ENCODE results near the gene AMPD1. TPM values are rescaled to one million over a fixed set of nuclear protein-coding genes. Genes with fewer than 3 reads are reported as not detected.

Gene AMPD1
- polyA plus RNA-seq, 4 donors, result 0.19 to 8.4 (median 0.24) TPM; not detected in 1

DNA sequence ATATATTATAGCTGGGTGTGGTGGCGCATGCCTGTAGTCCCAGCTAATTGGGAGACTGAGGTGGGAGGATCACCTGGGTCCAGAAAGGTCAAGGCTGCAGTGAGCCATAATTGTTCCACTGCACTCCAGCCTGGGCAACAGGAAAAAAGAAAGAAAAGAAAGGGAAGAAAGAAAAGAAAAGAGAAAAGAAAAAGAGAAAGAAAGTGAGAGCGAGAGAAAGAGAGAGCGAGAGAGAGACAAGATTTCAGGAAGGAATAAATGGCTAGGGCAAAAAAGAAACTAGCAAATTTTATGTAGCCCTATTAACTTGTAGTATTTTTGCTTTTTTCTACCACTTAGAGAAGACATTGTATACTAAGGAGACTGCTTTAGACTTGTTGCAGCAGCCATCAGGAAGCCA, 15.0 kb upstream of the AMPD1 start:
- H3K9me3 ChIP-seq (ENCODE audit: control insufficient read depth in 2 of 2, insufficient read depth in 1 of 2, low read depth in 1 of 2, low read length in 1 of 2), result no peaks in the 10 kb centered on the region
- H3K4me3 ChIP-seq (ENCODE audit: low read depth in 1 of 3, low read length in 3 of 3), result no peak overlapping the region
- no peak overlapping the region for H3K27ac ChIP-seq (ENCODE audit: low read depth in 1 of 3, low read length in 2 of 3)
- H3K36me3 ChIP-seq (ENCODE audit: control insufficient read depth in 3 of 3, insufficient read depth in 2 of 3, low read depth in 1 of 3, low read length in 3 of 3), result peaks cover 13 to 20% (median 19%) of the 10 kb centered on the region in 3 donors
- peaks cover 0 to 12% (median 3%) of the 10 kb centered on the region in 3 donors for H3K4me1 ChIP-seq (ENCODE audit: control insufficient read depth in 3 of 3, insufficient read depth in 2 of 3, low read depth in 1 of 3, low read length in 2 of 3)
- no peaks in the 10 kb centered on the region for H3K27me3 ChIP-seq (ENCODE audit: control insufficient read depth in 3 of 3, insufficient read depth in 3 of 3, low read length in 3 of 3)
- FAIRE-seq (no peak), DNase-seq (no peak)
- 96 to 97% (median 96%) methylated on average over 3 of the region's 3 CpGs for WGBS, 3 donors

DNA sequence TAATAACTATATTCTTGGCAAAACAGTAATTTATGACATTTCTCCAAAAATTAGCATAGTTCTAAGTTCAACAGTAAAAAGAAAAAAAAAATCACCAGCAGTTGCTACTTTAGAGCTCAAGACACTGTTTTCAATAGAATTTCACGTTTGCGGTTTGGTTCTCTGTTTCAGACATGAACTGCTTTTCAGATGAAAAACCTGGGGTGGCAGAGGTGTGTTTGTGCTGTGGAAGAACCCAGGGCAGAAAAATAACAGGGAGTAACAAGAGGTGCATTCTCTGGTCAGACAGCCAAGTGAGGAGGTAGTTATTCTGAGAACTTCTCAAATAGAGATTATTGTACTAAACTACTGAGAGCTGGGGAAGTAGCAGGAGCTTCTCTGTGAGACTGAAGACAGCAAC, 12.3 kb upstream of the AMPD1 start:
- H3K36me3 ChIP-seq (ENCODE audit: control insufficient read depth in 3 of 3, insufficient read depth in 2 of 3, low read depth in 1 of 3, low read length in 3 of 3), result peaks cover 11 to 19% (median 14%) of the 10 kb centered on the region in 3 donors
- no peak for FAIRE-seq

DNA sequence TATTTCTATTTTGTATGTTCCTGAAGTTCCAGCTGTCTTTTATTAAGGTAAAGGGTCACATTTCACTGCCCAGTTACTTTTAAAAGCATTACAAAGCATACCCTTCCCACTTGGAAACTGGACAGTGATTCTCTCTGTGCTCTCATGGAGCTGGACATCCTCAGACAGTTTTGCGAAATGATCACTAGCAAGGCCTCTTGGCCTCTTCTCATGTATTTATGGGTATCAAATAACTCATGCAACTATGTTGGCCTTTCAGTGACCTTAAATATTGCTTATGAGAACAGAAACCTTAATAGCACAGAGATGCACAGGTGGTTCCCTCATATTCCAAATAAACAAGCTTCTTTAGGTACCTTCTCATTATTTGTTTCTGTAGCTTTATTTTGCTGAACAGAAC, 7.9 kb upstream of the AMPD1 start:
- Histone ChIP-seq H3K27me3 (ENCODE audit: control insufficient read depth in 3 of 3, insufficient read depth in 3 of 3, low read length in 3 of 3) (no peaks in the 10 kb centered on the region), H3K27ac (ENCODE audit: low read depth in 1 of 3, low read length in 2 of 3) (no peak overlapping the region), H3K4me1 (ENCODE audit: control insufficient read depth in 3 of 3, insufficient read depth in 2 of 3, low read depth in 1 of 3, low read length in 2 of 3) (no peaks in the 10 kb centered on the region), H3K9me3 (ENCODE audit: control insufficient read depth in 2 of 2, insufficient read depth in 1 of 2, low read depth in 1 of 2, low read length in 1 of 2) (no peaks in the 10 kb centered on the region), H3K4me3 (ENCODE audit: low read depth in 1 of 3, low read length in 3 of 3) (no peak overlapping the region), H3K36me3 (ENCODE audit: control insufficient read depth in 3 of 3, insufficient read depth in 2 of 3, low read depth in 1 of 3, low read length in 3 of 3) (peaks cover 0 to 8% (median 2%) of the 10 kb centered on the region in 3 donors)
- no peak for DNase-seq
- no peak for FAIRE-seq
- WGBS, 3 donors, result 91 to 96% (median 94%) methylated on average over 1 of the region's 1 CpG

More for the DNA sequence above, 12.3 kb upstream of the AMPD1 start:
- no peak overlapping the region for H3K27ac ChIP-seq (ENCODE audit: low read depth in 1 of 3, low read length in 2 of 3)
- no peak for DNase-seq
- no peaks in the 10 kb centered on the region for H3K9me3 ChIP-seq (ENCODE audit: control insufficient read depth in 2 of 2, insufficient read depth in 1 of 2, low read depth in 1 of 2, low read length in 1 of 2)
- H3K27me3 ChIP-seq (ENCODE audit: control insufficient read depth in 3 of 3, insufficient read depth in 3 of 3, low read length in 3 of 3), result no peaks in the 10 kb centered on the region
- no peak overlapping the region for H3K4me3 ChIP-seq (ENCODE audit: low read depth in 1 of 3, low read length in 3 of 3)
- 89 to 90% (median 89%) methylated on average over 2 of the region's 2 CpGs for WGBS, 3 donors
- H3K4me1 ChIP-seq (ENCODE audit: control insufficient read depth in 3 of 3, insufficient read depth in 2 of 3, low read depth in 1 of 3, low read length in 2 of 3), result peaks cover 0 to 3% (median 0%) of the 10 kb centered on the region in 3 donors

GRCh38 chr1:114702737-114703136, 7.4 kb upstream of the AMPD1 start:
- H3K9me3 ChIP-seq (ENCODE audit: control insufficient read depth in 2 of 2, insufficient read depth in 1 of 2, low read depth in 1 of 2, low read length in 1 of 2), result no peaks in the 10 kb centered on the region
- H3K27ac ChIP-seq (ENCODE audit: low read depth in 1 of 3, low read length in 2 of 3), result no peak overlapping the region
- no peaks in the 10 kb centered on the region for H3K27me3 ChIP-seq (ENCODE audit: control insufficient read depth in 3 of 3, insufficient read depth in 3 of 3, low read length in 3 of 3)
- 89 to 100% (median 96%) methylated on average over 5 of the region's 5 CpGs for WGBS, 3 donors
- peaks cover 0 to 6% (median 2%) of the 10 kb centered on the region in 3 donors for H3K36me3 ChIP-seq (ENCODE audit: control insufficient read depth in 3 of 3, insufficient read depth in 2 of 3, low read depth in 1 of 3, low read length in 3 of 3)
- DNase-seq (no peak), FAIRE-seq (no peak)
- no peaks in the 10 kb centered on the region for H3K4me1 ChIP-seq (ENCODE audit: control insufficient read depth in 3 of 3, insufficient read depth in 2 of 3, low read depth in 1 of 3, low read length in 2 of 3)
- no peak overlapping the region for H3K4me3 ChIP-seq (ENCODE audit: low read depth in 1 of 3, low read length in 3 of 3)

DNA sequence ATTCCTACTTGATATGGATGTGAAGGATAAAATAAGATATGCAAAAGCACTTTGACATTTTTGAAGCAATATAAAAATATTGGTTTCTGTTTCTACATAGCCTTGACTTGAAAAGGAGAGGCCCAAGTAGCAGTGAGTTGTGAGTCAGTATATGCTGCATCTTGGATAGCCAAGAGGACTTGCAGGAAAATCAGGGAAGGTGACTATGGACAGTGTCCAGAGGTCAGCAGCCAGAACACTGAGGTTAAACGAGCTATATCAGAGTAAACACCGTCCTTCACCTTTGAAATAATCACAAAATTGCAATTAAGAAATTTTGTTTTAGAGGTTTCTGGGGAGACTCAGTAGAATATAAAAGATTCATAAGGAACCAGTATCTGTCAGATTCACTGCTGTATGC, 6.6 kb upstream of the AMPD1 start:
- Histone ChIP-seq H3K4me3 (ENCODE audit: low read depth in 1 of 3, low read length in 3 of 3) (no peak overlapping the region), H3K4me1 (ENCODE audit: control insufficient read depth in 3 of 3, insufficient read depth in 2 of 3, low read depth in 1 of 3, low read length in 2 of 3) (no peaks in the 10 kb centered on the region), H3K27me3 (ENCODE audit: control insufficient read depth in 3 of 3, insufficient read depth in 3 of 3, low read length in 3 of 3) (no peaks in the 10 kb centered on the region), H3K27ac (ENCODE audit: low read depth in 1 of 3, low read length in 2 of 3) (no peak overlapping the region), H3K9me3 (ENCODE audit: control insufficient read depth in 2 of 2, insufficient read depth in 1 of 2, low read depth in 1 of 2, low read length in 1 of 2) (no peaks in the 10 kb centered on the region), H3K36me3 (ENCODE audit: control insufficient read depth in 3 of 3, insufficient read depth in 2 of 3, low read depth in 1 of 3, low read length in 3 of 3) (peaks cover 0 to 4% (median 0%) of the 10 kb centered on the region in 3 donors)
- DNase-seq (no peak), FAIRE-seq (no peak)
- 36 to 65% (median 46%) methylated on average over 2 of the region's 2 CpGs for WGBS, 3 donors

DNA sequence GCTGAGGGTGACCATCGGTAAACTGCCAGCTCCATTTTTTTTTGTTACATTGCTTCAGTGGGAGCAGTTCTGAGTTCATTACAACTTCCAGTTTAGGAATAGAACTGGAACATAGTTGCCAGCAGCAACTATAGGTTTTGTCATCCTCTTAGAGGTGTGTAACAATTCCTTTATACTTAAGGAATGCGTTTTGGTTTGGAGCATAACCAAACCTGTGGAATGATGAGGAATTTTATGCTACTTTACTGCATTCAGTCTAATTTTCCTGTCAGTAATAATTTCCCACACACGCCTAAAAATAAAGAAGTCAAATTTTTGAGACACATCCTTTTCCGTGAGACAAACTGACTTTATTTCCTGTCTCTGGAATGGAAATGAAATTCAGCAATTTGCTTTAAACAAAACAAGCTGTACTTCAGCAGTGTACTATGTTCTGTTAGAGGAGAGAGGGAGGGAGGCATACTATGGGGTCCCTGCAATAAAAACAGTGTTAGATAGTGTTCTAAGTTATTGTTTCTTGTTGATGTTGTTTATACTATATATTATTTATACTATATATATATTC, 4.8 kb upstream of the AMPD1 start:
- Histone ChIP-seq H3K4me1 (ENCODE audit: control insufficient read depth in 3 of 3, insufficient read depth in 2 of 3, low read depth in 1 of 3, low read length in 2 of 3) (no peaks in the 10 kb centered on the region), H3K9me3 (ENCODE audit: control insufficient read depth in 2 of 2, insufficient read depth in 1 of 2, low read depth in 1 of 2, low read length in 1 of 2) (no peaks in the 10 kb centered on the region), H3K27ac (ENCODE audit: low read depth in 1 of 3, low read length in 2 of 3) (no peak overlapping the region), H3K27me3 (ENCODE audit: control insufficient read depth in 3 of 3, insufficient read depth in 3 of 3, low read length in 3 of 3) (no peaks in the 10 kb centered on the region), H3K4me3 (ENCODE audit: low read depth in 1 of 3, low read length in 3 of 3) (no peak overlapping the region), H3K36me3 (ENCODE audit: control insufficient read depth in 3 of 3, insufficient read depth in 2 of 3, low read depth in 1 of 3, low read length in 3 of 3) (no peaks in the 10 kb centered on the region)
- 57 to 77% (median 74%) methylated on average over 4 of the region's 4 CpGs for WGBS, 3 donors
- DNase-seq (no peak), FAIRE-seq (no peak)

DNA sequence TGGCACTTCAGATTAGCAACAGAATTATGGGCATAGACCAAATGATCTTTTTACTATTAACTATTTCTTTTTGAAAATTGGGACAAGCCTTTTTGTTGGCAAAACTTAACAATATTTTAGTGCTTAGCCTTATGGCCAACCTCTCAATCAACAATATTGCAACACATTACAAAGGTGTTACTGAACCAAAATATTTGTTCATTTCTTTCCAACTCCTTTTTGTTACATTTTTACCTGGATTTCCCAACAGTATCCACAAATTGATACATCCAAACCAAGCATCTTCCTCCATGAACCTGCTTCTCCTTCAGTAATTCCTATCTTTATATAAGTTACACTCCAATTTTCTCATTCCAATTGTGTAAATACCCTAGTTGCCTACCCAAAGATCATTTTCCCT, 1.5 kb upstream of the AMPD1 start:
- H3K4me1 ChIP-seq (ENCODE audit: control insufficient read depth in 3 of 3, insufficient read depth in 2 of 3, low read depth in 1 of 3, low read length in 2 of 3), result no peaks in the 10 kb centered on the region
- FAIRE-seq (no peak), DNase-seq (no peak)

GRCh38 chr1:114694540-114695310, 621 bp downstream of the AMPD1 start:
- 80 to 83% (median 81%) methylated on average over 9 of the region's 9 CpGs for WGBS, 3 donors
- Histone ChIP-seq H3K27ac (ENCODE audit: low read depth in 1 of 3, low read length in 2 of 3) (no peak overlapping the region), H3K4me3 (ENCODE audit: low read depth in 1 of 3, low read length in 3 of 3) (no peak overlapping the region), H3K9me3 (ENCODE audit: control insufficient read depth in 2 of 2, insufficient read depth in 1 of 2, low read depth in 1 of 2, low read length in 1 of 2) (no peaks in the 10 kb centered on the region), H3K4me1 (ENCODE audit: control insufficient read depth in 3 of 3, insufficient read depth in 2 of 3, low read depth in 1 of 3, low read length in 2 of 3) (no peaks in the 10 kb centered on the region), H3K36me3 (ENCODE audit: control insufficient read depth in 3 of 3, insufficient read depth in 2 of 3, low read depth in 1 of 3, low read length in 3 of 3) (no peaks in the 10 kb centered on the region), H3K27me3 (ENCODE audit: control insufficient read depth in 3 of 3, insufficient read depth in 3 of 3, low read length in 3 of 3) (no peaks in the 10 kb centered on the region)
- no peak for DNase-seq
- FAIRE-seq, result no peak

More for the DNA sequence above, 1.5 kb upstream of the AMPD1 start:
- H3K9me3 ChIP-seq (ENCODE audit: control insufficient read depth in 2 of 2, insufficient read depth in 1 of 2, low read depth in 1 of 2, low read length in 1 of 2), result no peaks in the 10 kb centered on the region
- H3K27ac ChIP-seq (ENCODE audit: low read depth in 1 of 3, low read length in 2 of 3), result no peak overlapping the region
- no peaks in the 10 kb centered on the region for H3K36me3 ChIP-seq (ENCODE audit: control insufficient read depth in 3 of 3, insufficient read depth in 2 of 3, low read depth in 1 of 3, low read length in 3 of 3)
- no peak overlapping the region for H3K4me3 ChIP-seq (ENCODE audit: low read depth in 1 of 3, low read length in 3 of 3)
- H3K27me3 ChIP-seq (ENCODE audit: control insufficient read depth in 3 of 3, insufficient read depth in 3 of 3, low read length in 3 of 3), result no peaks in the 10 kb centered on the region

Data from small intestine (tissue), 7 donors.